ENCODE data around the gene TGFBR2.

Gene TGFBR2

GRCh38 chr3:30730967-30731366 is 124.6 kb downstream of the TGFBR2 start:
- TF ChIP-seq POLR2AphosphoS5 (IDR thresholded peaks at IDR 0.05; ENCODE audit: low read depth, low read length) (no peak), REST (IDR thresholded peaks at IDR 0.05; ENCODE audit: insufficient read depth in 1 of 2, low read depth in 2 of 2, low read length in 2 of 2) (no peak), SIN3A (IDR thresholded peaks at IDR 0.05; ENCODE audit: borderline replicate concordance, insufficient read depth, low read length) (no peak), FOXP2 (optimal IDR thresholded peaks at IDR 0.05; ENCODE audit: borderline replicate concordance, extremely low read depth, extremely low read length, insufficient read depth) (no peak), TAF1 (IDR thresholded peaks at IDR 0.05; ENCODE audit: borderline replicate concordance, insufficient read depth, low read length) (no peak)

- TF ChIP-seq SIN3A (IDR thresholded peaks at IDR 0.05; ENCODE audit: borderline replicate concordance, insufficient read depth, low read length) = no peak
- TF ChIP-seq POLR2AphosphoS5 (IDR thresholded peaks at IDR 0.05; ENCODE audit: low read depth, low read length) = no peak
- no peak for TF ChIP-seq TAF1 (IDR thresholded peaks at IDR 0.05; ENCODE audit: borderline replicate concordance, insufficient read depth, low read length)
- no peak for TF ChIP-seq REST (IDR thresholded peaks at IDR 0.05; ENCODE audit: insufficient read depth in 1 of 2, low read depth in 2 of 2, low read length in 2 of 2)
- TF ChIP-seq FOXP2 (optimal IDR thresholded peaks at IDR 0.05; ENCODE audit: borderline replicate concordance, extremely low read depth, extremely low read length, insufficient read depth) = no peak
Observed at GRCh38 chr3:30733209-30733608, 126.8 kb downstream of the TGFBR2 start.

DNA sequence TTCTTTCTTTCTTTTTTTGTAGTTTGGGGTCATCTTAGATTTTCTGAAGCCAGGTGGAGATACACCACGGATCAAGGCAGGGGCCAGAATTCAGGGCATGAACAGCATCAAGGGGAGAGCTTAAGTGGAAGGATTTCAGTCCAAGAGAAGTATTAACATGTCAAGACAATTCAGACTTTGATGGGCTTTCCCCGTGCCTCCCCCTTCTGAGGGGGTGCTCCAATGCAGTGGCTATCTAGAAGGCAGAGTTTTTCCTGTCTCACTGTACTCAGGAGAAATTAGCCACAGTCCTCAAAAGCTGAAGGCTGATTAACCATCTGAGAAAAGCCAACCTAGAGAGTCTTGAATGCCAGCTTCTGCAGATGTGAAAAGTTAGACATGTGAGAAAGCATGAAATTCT is 127.3 kb downstream of the TGFBR2 start:
- TF ChIP-seq POLR2AphosphoS5 (IDR thresholded peaks at IDR 0.05; ENCODE audit: low read depth, low read length) (no peak), SIN3A (IDR thresholded peaks at IDR 0.05; ENCODE audit: borderline replicate concordance, insufficient read depth, low read length) (no peak), FOXP2 (optimal IDR thresholded peaks at IDR 0.05; ENCODE audit: borderline replicate concordance, extremely low read depth, extremely low read length, insufficient read depth) (no peak), REST (IDR thresholded peaks at IDR 0.05; ENCODE audit: insufficient read depth in 1 of 2, low read depth in 2 of 2, low read length in 2 of 2) (no peak)

DNA sequence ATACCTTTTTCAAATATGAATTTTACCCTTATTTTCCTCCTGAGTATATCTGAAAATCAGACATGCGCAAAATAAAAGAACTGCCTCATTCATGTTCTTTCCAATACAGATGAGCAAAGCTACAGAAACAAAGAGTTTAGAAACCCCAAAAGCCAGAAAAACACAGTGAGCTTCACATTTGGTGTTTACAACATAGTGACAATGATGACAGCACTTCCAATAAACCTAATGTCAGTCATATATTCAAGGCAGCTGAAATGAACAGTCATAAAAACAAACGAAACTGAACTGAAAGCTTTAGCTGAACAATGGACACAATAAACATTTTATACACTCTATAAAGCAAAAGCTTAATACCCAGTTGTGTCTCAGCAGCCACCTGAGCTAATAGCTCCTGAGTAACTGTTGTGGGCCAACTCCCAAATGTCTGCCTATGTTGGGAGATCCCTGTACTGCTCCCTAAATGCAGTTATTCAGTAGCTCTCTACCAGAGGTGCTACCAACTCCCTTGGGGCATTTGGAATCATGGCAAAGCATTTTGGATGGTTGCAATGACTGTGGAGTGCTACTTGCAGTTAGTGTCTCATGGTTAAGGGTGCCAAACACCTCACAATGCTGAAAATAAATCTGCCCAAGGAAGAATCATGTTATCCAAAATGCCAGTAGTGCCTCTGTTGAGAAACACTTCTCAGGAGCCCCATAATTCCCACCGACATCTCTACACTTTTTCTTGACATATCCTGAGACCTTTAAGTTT is 131.5 kb downstream of the TGFBR2 start:
- TF ChIP-seq POLR2AphosphoS5 (IDR thresholded peaks at IDR 0.05; ENCODE audit: low read depth, low read length) (no peak), TAF1 (IDR thresholded peaks at IDR 0.05; ENCODE audit: borderline replicate concordance, insufficient read depth, low read length) (no peak), FOXP2 (optimal IDR thresholded peaks at IDR 0.05; ENCODE audit: borderline replicate concordance, extremely low read depth, extremely low read length, insufficient read depth) (no peak), REST (IDR thresholded peaks at IDR 0.05; ENCODE audit: insufficient read depth in 1 of 2, low read depth in 2 of 2, low read length in 2 of 2) (no peak)

Measured in PFSK-1 (cell line).